Astrocyte of the cerebellum (primary cell): Measurements from ENCODE around the gene LRRK1.

Experiments
- DNase-seq: peaks from one replicate; pipeline ENCODE4 v3.0.0-alpha.2; 2011; ENCODE audit warnings: low read depth
- H3K4me3 ChIP-seq: 2 replicates; pipeline ENCODE4 v1.5.1; 2011; ENCODE audit warnings: mild to moderate bottlenecking, low read depth, low read length, moderate library complexity
- in situ Hi-C: cut with HindIII; loops from 2 replicates; pipeline ENCODE4 v1.10.0; 2017; ENCODE audit warnings: low sequenced_read_pairs
- TF ChIP-seq, protein P1 (sequence below): IDR thresholded peaks from 2 replicates; pipeline ENCODE4 v1.5.1; 2012; ENCODE audit warnings: low read length, low read depth, moderate library complexity, mild to moderate bottlenecking; ENCODE audit errors: missing control alignments

LRRK1 gene

DNA sequence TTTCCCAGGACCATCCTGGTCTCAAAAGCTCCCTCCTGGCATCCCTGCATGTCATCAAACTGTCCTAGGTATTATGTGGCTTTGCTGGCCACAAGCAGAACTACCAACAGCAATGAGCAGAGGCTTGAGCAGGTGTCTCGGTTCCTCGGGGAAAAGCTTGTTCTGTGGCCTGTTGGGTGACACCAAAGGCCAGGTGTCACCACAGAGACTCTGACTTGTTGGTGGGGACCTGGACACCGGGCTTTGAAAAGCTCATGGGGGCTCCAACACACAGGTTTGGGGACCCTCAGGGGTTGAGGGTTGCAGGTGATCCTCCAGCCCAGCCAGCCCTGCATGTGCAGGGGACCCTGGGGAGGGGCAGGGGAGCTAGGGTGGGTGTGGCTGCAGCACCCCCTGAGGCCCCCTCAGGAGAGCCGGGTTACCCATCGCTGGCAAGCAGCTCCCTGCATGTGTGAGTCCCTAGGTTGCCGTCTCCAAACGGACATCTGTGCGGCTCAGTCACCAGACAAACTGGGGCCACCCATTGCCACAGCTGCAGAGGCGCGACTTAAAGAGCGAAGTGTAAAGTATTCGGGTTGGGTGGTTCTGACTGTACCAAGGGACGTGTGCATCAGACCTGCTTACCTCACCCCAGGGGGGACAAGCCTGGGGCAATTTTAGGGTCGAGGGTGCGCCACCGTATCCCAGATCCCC lies 192.6 kb downstream of the LRRK1 start:
- H3K4me3 ChIP-seq: no peak overlapping the region
- no peak for DNase-seq
- in situ Hi-C loops: loop anchor here (5.0 kb wide), 2 partner anchors 46 to 81 kb away; no protein-coding TSS in a partner anchor
- TF ChIP-seq, protein P1, sequence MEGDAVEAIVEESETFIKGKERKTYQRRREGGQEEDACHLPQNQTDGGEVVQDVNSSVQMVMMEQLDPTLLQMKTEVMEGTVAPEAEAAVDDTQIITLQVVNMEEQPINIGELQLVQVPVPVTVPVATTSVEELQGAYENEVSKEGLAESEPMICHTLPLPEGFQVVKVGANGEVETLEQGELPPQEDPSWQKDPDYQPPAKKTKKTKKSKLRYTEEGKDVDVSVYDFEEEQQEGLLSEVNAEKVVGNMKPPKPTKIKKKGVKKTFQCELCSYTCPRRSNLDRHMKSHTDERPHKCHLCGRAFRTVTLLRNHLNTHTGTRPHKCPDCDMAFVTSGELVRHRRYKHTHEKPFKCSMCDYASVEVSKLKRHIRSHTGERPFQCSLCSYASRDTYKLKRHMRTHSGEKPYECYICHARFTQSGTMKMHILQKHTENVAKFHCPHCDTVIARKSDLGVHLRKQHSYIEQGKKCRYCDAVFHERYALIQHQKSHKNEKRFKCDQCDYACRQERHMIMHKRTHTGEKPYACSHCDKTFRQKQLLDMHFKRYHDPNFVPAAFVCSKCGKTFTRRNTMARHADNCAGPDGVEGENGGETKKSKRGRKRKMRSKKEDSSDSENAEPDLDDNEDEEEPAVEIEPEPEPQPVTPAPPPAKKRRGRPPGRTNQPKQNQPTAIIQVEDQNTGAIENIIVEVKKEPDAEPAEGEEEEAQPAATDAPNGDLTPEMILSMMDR: no peak

DNA sequence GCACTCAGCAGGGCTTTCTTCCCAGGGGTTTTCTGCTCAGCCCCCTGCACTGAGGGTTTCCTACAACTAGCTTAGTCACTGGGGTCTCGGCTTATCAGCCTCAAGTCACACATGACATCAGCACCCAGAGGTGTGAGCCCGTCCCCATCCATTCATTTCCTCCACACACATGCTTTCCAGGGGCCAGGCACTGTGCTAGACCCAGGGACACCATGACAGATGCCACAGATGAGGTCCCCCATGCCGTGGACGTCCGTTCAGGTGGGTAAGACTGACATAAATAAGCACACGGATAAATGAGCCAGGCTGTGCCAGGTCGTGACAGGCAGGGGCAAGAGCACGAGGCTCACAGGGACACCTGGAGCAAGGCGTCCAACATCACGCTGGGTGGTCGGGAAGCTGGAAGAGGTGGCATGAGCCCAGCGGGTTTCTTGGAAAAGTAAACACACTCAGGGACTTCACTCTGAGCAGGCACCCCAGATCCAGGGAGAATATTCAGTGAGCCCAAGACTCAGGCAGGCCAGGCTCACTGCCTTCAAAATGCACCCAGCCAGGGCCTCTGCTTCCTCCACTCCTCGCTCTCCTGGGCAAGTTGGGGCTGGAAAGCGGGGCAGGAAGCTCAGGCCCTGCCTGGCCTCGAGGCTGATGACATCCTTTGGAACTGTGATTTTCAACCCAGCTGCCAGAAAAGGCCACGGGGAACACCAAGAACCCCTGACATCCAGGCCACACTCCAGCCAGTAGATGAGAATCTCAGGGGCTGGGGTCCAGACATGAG lies 193.4 kb downstream of the LRRK1 start:
- H3K4me3 ChIP-seq: no peak overlapping the region
- TF ChIP-seq, protein P1: no peak
- DNase-seq: no peak
- in situ Hi-C loops: loop anchor here (5.0 kb wide), 2 partner anchors 45 to 80 kb away; no protein-coding TSS in a partner anchor

DNA sequence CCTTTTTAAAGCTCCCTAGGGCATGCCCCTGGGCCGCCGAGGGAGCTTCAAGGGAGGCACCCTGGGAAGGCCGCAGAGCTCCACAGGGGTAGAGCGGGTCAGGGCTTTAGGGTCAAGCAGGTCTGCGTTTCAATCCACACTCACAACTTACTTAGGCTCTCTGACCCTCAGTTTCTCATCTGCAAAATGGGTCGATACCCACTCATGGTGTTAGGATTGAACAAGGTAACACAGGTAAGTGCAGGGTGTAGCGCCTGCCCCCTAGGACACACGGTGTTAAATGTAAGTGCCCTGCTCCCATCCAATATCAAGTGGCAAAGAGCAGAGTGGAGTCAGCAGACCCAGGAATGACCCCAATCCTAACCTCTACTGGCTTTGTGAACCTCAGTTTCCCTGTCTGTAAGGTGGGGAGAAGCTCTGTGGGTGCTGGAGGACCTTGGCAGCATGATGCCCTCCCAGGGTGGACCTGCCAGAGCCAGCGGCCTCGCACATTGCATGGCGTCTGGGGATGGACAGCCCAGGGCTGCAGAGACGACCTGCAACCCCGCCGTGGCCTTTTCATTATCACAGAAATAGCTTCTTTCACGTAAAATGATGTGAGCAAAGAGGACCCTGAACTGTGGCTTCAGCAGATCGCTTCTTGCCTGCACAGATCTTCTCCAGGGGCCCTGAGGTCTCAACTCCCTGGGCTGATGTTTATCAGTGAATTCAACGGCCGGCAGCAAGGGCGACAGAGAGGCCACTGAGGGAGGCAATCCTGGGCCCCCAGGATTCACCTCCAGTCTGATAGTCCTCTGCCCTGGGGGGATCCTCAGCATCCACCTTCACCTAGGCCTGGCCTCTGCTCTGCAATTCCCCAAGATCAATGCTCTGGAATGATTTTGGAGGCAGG lies 194.2 kb downstream of the LRRK1 start:
- TF ChIP-seq, protein P1: no peak
- H3K4me3 ChIP-seq: no peak overlapping the region
- no peak for DNase-seq
- in situ Hi-C loops: loop anchor here (5.0 kb wide), 2 partner anchors 44 to 79 kb away; no protein-coding TSS in a partner anchor

DNA sequence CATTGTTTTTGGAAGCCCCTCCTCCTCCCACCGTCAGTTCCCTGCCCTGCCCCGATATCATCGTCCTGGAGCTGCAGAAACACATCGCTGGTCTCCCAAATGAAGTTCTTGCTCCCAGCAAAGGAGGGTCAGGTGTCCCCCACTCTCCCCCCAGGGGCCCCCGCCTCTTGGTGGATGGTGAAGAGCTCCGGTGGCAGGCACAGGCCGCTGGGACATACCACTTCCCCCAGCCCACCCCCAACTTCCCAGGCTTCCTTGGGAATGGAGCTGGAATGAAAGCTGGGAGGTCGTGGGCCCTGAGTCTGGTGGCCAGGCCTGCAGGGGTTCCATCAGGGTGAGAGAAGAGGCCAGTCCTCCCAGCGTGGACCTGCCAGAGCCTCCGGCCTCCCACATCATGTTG lies 195.0 kb downstream of the LRRK1 start:
- H3K4me3 ChIP-seq: no peak overlapping the region
- DNase-seq: no peak
- TF ChIP-seq, protein P1: no peak
- in situ Hi-C loops: loop anchor here (5.0 kb wide), 2 partner anchors 43 to 78 kb away; no protein-coding TSS in a partner anchor

DNA sequence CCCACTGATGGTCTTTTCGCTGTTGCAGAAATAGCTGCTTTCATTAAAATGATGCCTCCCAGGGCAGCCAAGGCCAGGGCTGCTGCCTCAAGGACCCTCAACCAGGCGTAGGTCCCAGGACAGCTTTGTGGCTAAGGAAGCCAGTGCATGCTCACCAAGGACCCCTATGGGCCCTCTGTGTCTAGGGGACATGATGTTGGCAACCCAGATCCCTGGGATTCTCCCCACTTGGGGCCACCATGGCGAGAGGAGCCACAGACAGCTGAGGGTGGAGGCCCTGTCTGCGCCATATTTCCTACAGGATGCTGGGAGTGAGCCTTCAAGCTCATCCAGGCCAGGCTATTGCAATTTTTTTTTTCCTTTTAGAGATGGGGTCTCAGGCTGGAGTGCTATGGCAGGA lies 195.5 kb downstream of the LRRK1 start:
- in situ Hi-C loops: loop anchor here (5.0 kb wide), 2 partner anchors 43 to 78 kb away; no protein-coding TSS in a partner anchor
- H3K4me3 ChIP-seq: no peak overlapping the region
- TF ChIP-seq, protein P1: no peak
- no peak for DNase-seq

DNA sequence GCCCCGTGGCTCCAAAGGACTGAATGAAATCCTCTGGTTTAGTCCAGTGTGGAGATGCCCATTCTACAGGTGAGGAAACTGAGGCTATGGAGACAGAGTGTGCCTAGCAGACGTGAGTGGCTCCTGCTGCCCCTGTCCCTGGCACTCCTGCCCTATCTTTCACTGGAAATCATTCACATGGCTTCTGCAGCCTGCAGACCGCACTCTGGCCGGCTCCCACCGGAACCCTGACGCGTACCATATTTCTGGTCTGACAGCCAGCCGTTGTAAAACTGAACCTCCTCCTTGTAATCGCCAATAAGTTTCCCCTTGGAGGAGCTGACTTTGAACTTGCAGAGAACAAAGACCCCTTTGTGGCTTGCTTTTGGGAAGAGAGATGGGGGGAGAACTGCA lies 196.2 kb downstream of the LRRK1 start:
- no peak overlapping the region for H3K4me3 ChIP-seq
- no peak for DNase-seq
- in situ Hi-C loops: no loop called here
- TF ChIP-seq, protein P1: no peak
